Measurements from ENCODE around the gene ATRNL1.

The ATRNL1 gene

GRCh38 chr10:115968236-115968635 is 875.1 kb downstream of the ATRNL1 start:
- H3K4me3 ChIP-seq (replicated peaks; ENCODE audit: low read depth, low read length), result no peak overlapping the region
- TF ChIP-seq CTCF (IDR thresholded peaks at IDR 0.05; ENCODE audit: low read length, missing control alignments), result no peak
- DNase-seq (ENCODE audit: low read depth), result no peak

DNA sequence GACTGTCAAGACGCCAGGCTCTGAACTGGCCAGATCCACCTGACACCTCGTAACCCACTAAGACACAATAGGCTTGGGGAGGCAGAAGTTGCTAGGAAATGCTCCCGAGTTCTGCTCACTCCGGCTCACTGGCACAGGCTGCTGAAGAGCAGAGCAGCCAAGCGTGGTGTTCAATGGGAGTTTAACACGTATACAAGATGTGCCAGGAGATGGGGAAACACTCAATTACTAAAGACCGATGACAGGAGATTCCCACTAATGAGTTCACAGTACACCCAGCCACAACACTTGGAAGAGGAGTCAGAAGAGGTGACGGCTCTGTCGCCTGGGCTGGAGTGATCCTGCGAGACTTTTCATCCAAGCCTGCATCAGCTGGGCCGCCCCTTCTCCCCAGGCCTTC is 876.4 kb downstream of the ATRNL1 start:
- DNase-seq (ENCODE audit: low read depth), result no peak
- no peak for TF ChIP-seq CTCF (IDR thresholded peaks at IDR 0.05; ENCODE audit: low read length, missing control alignments)
- no peak overlapping the region for H3K4me3 ChIP-seq (replicated peaks; ENCODE audit: low read depth, low read length)

DNA sequence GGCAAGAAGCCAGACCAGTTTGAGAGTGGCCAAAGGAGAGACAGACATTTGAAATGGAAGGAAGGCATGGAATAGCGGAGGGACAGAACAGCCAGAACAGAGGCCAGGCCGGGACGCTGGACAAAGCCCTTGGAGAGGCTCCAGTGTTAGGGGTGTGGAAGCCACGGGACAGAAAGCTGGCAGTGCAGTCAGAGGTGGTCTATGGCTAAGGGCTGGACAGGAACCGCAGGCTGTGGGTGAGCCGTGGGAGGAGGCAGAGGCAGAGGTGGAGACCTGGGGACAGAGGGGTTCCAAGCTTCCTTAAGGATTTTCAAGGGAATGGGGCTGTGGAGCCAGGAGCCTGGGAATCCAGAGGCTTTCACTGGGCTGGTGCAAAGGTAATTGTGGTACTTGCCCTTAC is 878.8 kb downstream of the ATRNL1 start:
- no peak overlapping the region for H3K4me3 ChIP-seq (replicated peaks; ENCODE audit: low read depth, low read length)
- TF ChIP-seq CTCF (IDR thresholded peaks at IDR 0.05; ENCODE audit: low read length, missing control alignments), result no peak
- DNase-seq (ENCODE audit: low read depth), result no peak

- no peak for DNase-seq (ENCODE audit: low read depth)
- TF ChIP-seq CTCF (IDR thresholded peaks at IDR 0.05; ENCODE audit: low read length, missing control alignments), result no peak
Measured at GRCh38 chr10:115972426-115972825, 879.3 kb downstream of the ATRNL1 start.

DNA sequence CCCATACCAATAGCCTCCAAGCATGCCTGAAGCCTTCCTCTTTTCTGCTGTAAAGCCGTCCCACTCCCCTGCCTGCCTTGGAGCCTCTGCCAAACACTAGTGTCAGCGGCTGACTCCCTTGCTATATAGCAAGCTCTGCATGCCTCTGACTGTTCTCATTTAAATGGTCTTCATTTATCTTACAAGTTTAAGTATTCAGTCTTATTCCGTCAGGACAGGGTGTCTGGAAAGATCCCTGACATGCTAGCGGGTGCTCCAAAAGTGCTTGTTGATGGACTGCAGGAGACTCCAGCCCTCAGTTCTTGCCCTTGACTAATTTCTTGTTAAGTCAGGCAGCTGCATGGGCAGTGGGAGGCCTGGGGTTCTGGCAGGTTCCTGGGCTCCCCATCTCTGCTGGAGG is 881.2 kb downstream of the ATRNL1 start:
- DNase-seq (ENCODE audit: low read depth), result no peak
- TF ChIP-seq CTCF (IDR thresholded peaks at IDR 0.05; ENCODE audit: low read length, missing control alignments), result no peak
- H3K4me3 ChIP-seq (replicated peaks; ENCODE audit: low read depth, low read length), result no peak overlapping the region

More at GRCh38 chr10:115972426-115972825, 879.3 kb downstream of the ATRNL1 start:
- no peak overlapping the region for H3K4me3 ChIP-seq (replicated peaks; ENCODE audit: low read depth, low read length)

- TF ChIP-seq CTCF (IDR thresholded peaks at IDR 0.05; ENCODE audit: low read length, missing control alignments), result no peak
Measured at GRCh38 chr10:115974816-115975430, 881.8 kb downstream of the ATRNL1 start.

GRCh38 chr10:115975506-115975905 is 882.3 kb downstream of the ATRNL1 start:
- no peak for TF ChIP-seq CTCF (IDR thresholded peaks at IDR 0.05; ENCODE audit: low read length, missing control alignments)
- DNase-seq (ENCODE audit: low read depth), result no peak

More at GRCh38 chr10:115974816-115975430, 881.8 kb downstream of the ATRNL1 start:
- no peak for DNase-seq (ENCODE audit: low read depth)
- H3K4me3 ChIP-seq (replicated peaks; ENCODE audit: low read depth, low read length), result no peak overlapping the region

More at GRCh38 chr10:115975506-115975905, 882.3 kb downstream of the ATRNL1 start:
- no peak overlapping the region for H3K4me3 ChIP-seq (replicated peaks; ENCODE audit: low read depth, low read length)

All from fibroblast of pulmonary artery (primary cell).